H9 (cell line): Measurements from ENCODE around the gene FOXO6. TPM values are rescaled to one million over a fixed set of nuclear protein-coding genes. Genes with fewer than 3 reads are reported as not detected.

Source experiments
- DNase-seq: peaks from one replicate; pipeline ENCODE4 v3.0.0-alpha.2; 2017
- H2AFZ ChIP-seq: one replicate; pipeline ENCODE4 v1.6.1; 2013; ENCODE audit warnings: mild to moderate bottlenecking, low read length, control low read depth, moderate library complexity
- H2AK5ac ChIP-seq: 2 replicates; pipeline ENCODE4 v1.6.1; 2013; ENCODE audit warnings: low read length, control low read depth, mixed read lengths; ENCODE audit not compliant: insufficient read length
- H2BK120ac ChIP-seq: one replicate; pipeline ENCODE4 v1.6.1; 2013; ENCODE audit warnings: low read depth, mild to moderate bottlenecking, low read length, control low read depth, inconsistent platforms; ENCODE audit not compliant: poor library complexity, severe bottlenecking
- H2BK12ac ChIP-seq: 2 replicates; pipeline ENCODE4 v1.6.1; 2013; ENCODE audit warnings: low read length, control low read depth, mixed read lengths, low read depth; ENCODE audit not compliant: insufficient read length
- H2BK15ac ChIP-seq: 2 replicates; pipeline ENCODE4 v1.6.1; 2013; ENCODE audit warnings: low read depth, low read length, control low read depth
- H2BK20ac ChIP-seq: one replicate; pipeline ENCODE4 v1.6.1; 2013; ENCODE audit warnings: low read depth, mild to moderate bottlenecking, low read length, control low read depth, inconsistent platforms; ENCODE audit not compliant: poor library complexity, severe bottlenecking
- H2BK5ac ChIP-seq: 2 replicates; pipeline ENCODE4 v1.6.1; 2013; ENCODE audit warnings: low read length, control low read depth, mixed read lengths; ENCODE audit not compliant: insufficient read length
- H3K14ac ChIP-seq: 2 replicates; pipeline ENCODE4 v1.6.1; 2013; ENCODE audit warnings: low read length, control low read depth; ENCODE audit not compliant: insufficient read depth
- H3K18ac ChIP-seq: 2 replicates; pipeline ENCODE4 v1.6.1; 2013; ENCODE audit warnings: low read depth, mild to moderate bottlenecking, mixed read lengths, low read length, control low read depth; ENCODE audit not compliant: insufficient read length
- H3K23ac ChIP-seq: 2 replicates; pipeline ENCODE4 v1.6.1; 2013; ENCODE audit warnings: low read length, control low read depth, mixed read lengths, low read depth; ENCODE audit not compliant: insufficient read length
- H3K23me2 ChIP-seq: 2 replicates; pipeline ENCODE4 v1.6.1; 2013; ENCODE audit warnings: low read depth, mild to moderate bottlenecking, mixed read lengths, low read length, control low read depth; ENCODE audit not compliant: insufficient read length, poor library complexity, severe bottlenecking
- H3K27ac ChIP-seq: 2 replicates; pipeline ENCODE4 v1.5.1; 2013; ENCODE audit warnings: low read length, control low read depth, mixed read lengths, low read depth; ENCODE audit not compliant: insufficient read length
- H3K27me3 ChIP-seq: 2 replicates; pipeline ENCODE4 v1.6.1; 2013; ENCODE audit warnings: low read length, control low read depth, inconsistent platforms; ENCODE audit not compliant: insufficient read depth
- H3K4ac ChIP-seq: 2 replicates; pipeline ENCODE4 v1.6.1; 2013; ENCODE audit warnings: low read depth, mild to moderate bottlenecking, control low read depth, inconsistent platforms, low read length, moderate library complexity
- H3K4me1 ChIP-seq: 2 replicates; pipeline ENCODE4 v1.6.1; 2013; ENCODE audit warnings: low read length, control low read depth, inconsistent platforms; ENCODE audit not compliant: insufficient read depth
- H3K4me2 ChIP-seq: 2 replicates; pipeline ENCODE4 v1.6.1; 2013; ENCODE audit warnings: low read length, control low read depth, mixed read lengths; ENCODE audit not compliant: insufficient read length, insufficient read depth
- H3K56ac ChIP-seq: 2 replicates; pipeline ENCODE4 v1.6.1; 2013; ENCODE audit warnings: low read depth, mild to moderate bottlenecking, mixed read lengths, low read length, control low read depth; ENCODE audit not compliant: insufficient read length
- H3K79me1 ChIP-seq: 2 replicates; pipeline ENCODE4 v1.6.1; 2013; ENCODE audit warnings: low read depth, mild to moderate bottlenecking, moderate library complexity, low read length, control low read depth, inconsistent platforms; ENCODE audit not compliant: insufficient read depth, poor library complexity, severe bottlenecking
- H3K79me2 ChIP-seq: 2 replicates; pipeline ENCODE4 v1.6.1; 2013; ENCODE audit warnings: low read length, control low read depth, inconsistent platforms; ENCODE audit not compliant: insufficient read depth
- H3K9ac ChIP-seq: 2 replicates; pipeline ENCODE4 v1.6.1; 2013; ENCODE audit warnings: low read length, control low read depth, mixed read lengths; ENCODE audit not compliant: insufficient read length; ENCODE audit errors: extremely low read depth
- H3K9me3 ChIP-seq: one replicate; pipeline ENCODE4 v1.6.1; 2013; ENCODE audit warnings: low read depth, low read length, inconsistent platforms; ENCODE audit not compliant: control insufficient read depth
- H3T11ph ChIP-seq: one replicate; pipeline ENCODE4 v1.6.1; 2013; ENCODE audit warnings: mild to moderate bottlenecking, low read length, control low read depth, inconsistent platforms
- H4K20me1 ChIP-seq: one replicate; pipeline ENCODE4 v1.6.1; 2013; ENCODE audit not compliant: control insufficient read depth, insufficient read length, insufficient read depth
- H4K5ac ChIP-seq: 2 replicates; pipeline ENCODE4 v1.6.1; 2013; ENCODE audit warnings: low read depth, mild to moderate bottlenecking, mixed read lengths, low read length, control low read depth; ENCODE audit not compliant: insufficient read length
- H4K8ac ChIP-seq: replicated peaks from 2 replicates; pipeline ENCODE4 v1.6.1; 2013; ENCODE audit warnings: low read length, control low read depth, mixed read lengths, low read depth; ENCODE audit not compliant: insufficient read length
- H4K91ac ChIP-seq: 2 replicates; pipeline ENCODE4 v1.6.1; 2013; ENCODE audit warnings: low read depth, mild to moderate bottlenecking, moderate library complexity, mixed read lengths, low read length, control low read depth; ENCODE audit not compliant: insufficient read length
- H3K27ac Mint-ChIP-seq, 3 experiments: 2 replicates in 2 of 3; 3 replicates in 1 of 3; pipeline ENCODE4 v1.8.0; 2020 to 2021; ENCODE audit warnings: mixed read lengths in 3 of 3, mild to moderate bottlenecking in 1 of 3, moderate library complexity in 1 of 3
- H3K27me3 Mint-ChIP-seq: 2 replicates; pipeline ENCODE4 v1.8.0; 2021; ENCODE audit warnings: low read depth, mild to moderate bottlenecking, moderate library complexity, mixed read lengths
- H3K36me3 Mint-ChIP-seq, 3 experiments: 2 replicates in 2 of 3; 3 replicates in 1 of 3; pipeline ENCODE4 v1.8.0; 2020 to 2021; ENCODE audit warnings: low read depth in 3 of 3, mixed read lengths in 3 of 3; ENCODE audit not compliant: insufficient read depth in 1 of 3
- H3K4me1 Mint-ChIP-seq, 2 experiments: 2 replicates each; pipeline ENCODE4 v1.8.0; 2020; ENCODE audit warnings: mixed read lengths in 2 of 2
- H3K4me3 Mint-ChIP-seq, 2 experiments: 2 replicates in 1 of 2; 3 replicates in 1 of 2; pipeline ENCODE4 v1.8.0; 2020 to 2021; ENCODE audit warnings: mild to moderate bottlenecking in 2 of 2, mixed read lengths in 2 of 2, moderate library complexity in 1 of 2
- H3K9me3 Mint-ChIP-seq, 2 experiments: 2 replicates in 1 of 2; 3 replicates in 1 of 2; pipeline ENCODE4 v1.8.0; 2020; ENCODE audit warnings: mild to moderate bottlenecking in 2 of 2, mixed read lengths in 2 of 2, moderate library complexity in 1 of 2
- WGBS: extraction: QIAGEN DNeasy Blood & Tissue Kit; methylation state at CpG from one replicate; pipeline ENCODE4 v1.1.7; 2013; ENCODE audit warnings: missing lambda C conversion rate, low lambda C conversion rate, mixed read lengths; ENCODE audit not compliant: insufficient read length; ENCODE audit errors: extremely low coverage; 5-methylcytosine and 5-hydroxymethylcytosine counted together
- total RNA-seq: library from RNA; stranded (reverse); gene quantifications from 2 replicates; pipeline ENCODE4 v1.2.1, GENCODE V29; 2021
- TF ChIP-seq, protein P1 (sequence below): fragments of 200-600 bp; sonication (generic); conservative IDR thresholded peaks from 3 replicates; pipeline ENCODE4 v1.8.0; 2021; ENCODE audit warnings: antibody characterized with exemption, mild to moderate bottlenecking

FOXO6 gene
- total RNA-seq, 1 experiment from 2014 or later, result 0.83 TPM

DNA sequence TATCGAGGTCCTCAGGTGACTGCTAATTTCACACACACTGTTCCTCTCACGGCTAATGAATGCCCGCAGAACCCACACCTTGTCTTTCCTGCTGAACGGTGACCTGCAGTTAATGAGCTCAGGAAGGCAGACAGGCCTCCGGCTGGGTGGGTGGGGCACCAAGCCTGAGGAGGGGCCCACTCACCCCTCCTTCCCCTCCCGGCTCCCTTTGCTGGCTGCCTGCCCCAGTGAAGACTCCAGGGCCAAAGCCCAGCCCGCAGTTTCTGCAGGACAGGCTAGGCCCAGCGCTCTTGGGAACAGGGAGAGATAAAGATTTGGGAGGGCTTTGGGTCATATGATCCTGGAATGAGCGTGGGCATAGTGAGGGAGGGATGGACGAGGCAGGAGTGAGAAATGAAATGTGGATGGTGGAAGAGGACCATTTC, 26.4 kb downstream of the FOXO6 start:
- no peaks in the 10 kb centered on the region; a peak in 1 of 5 replicates for H3K9me3 Mint-ChIP-seq
- no peak overlapping the region for H2BK15ac ChIP-seq
- peaks cover 60% of the 10 kb centered on the region for H3K27me3 Mint-ChIP-seq
- H3K36me3 Mint-ChIP-seq, result no peaks in the 10 kb centered on the region; a peak in 1 of 7 replicates
- H2BK5ac ChIP-seq, result no peak overlapping the region
- no peak overlapping the region for H3K18ac ChIP-seq
- H4K20me1 ChIP-seq, result no peaks in the 10 kb centered on the region
- H3K23ac ChIP-seq, result no peak overlapping the region
- H3K56ac ChIP-seq, result no peak overlapping the region
- no peak overlapping the region for H2AK5ac ChIP-seq
- TF ChIP-seq, protein P1, sequence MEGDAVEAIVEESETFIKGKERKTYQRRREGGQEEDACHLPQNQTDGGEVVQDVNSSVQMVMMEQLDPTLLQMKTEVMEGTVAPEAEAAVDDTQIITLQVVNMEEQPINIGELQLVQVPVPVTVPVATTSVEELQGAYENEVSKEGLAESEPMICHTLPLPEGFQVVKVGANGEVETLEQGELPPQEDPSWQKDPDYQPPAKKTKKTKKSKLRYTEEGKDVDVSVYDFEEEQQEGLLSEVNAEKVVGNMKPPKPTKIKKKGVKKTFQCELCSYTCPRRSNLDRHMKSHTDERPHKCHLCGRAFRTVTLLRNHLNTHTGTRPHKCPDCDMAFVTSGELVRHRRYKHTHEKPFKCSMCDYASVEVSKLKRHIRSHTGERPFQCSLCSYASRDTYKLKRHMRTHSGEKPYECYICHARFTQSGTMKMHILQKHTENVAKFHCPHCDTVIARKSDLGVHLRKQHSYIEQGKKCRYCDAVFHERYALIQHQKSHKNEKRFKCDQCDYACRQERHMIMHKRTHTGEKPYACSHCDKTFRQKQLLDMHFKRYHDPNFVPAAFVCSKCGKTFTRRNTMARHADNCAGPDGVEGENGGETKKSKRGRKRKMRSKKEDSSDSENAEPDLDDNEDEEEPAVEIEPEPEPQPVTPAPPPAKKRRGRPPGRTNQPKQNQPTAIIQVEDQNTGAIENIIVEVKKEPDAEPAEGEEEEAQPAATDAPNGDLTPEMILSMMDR, result no peak
- no peak overlapping the region for H2BK12ac ChIP-seq
- no peak overlapping the region for H3K14ac ChIP-seq
- H4K8ac ChIP-seq, result no peak overlapping the region
- peaks cover 10% of the 10 kb centered on the region for H3K23me2 ChIP-seq
- no peak overlapping the region for H3T11ph ChIP-seq
- DNase-seq, result peak; percentile 90
- no peak overlapping the region for H3K9ac ChIP-seq
- no peak overlapping the region for H4K5ac ChIP-seq
- no peak overlapping the region for H3K4ac ChIP-seq
- no peaks in the 10 kb centered on the region for H3K79me2 ChIP-seq
- peaks cover 11% of the 10 kb centered on the region; the same call in 1 of the 2 replicates for H3K27me3 ChIP-seq
- H3K9me3 ChIP-seq, result no peaks in the 10 kb centered on the region
- no peak overlapping the region for H2AFZ ChIP-seq
- peaks cover 38 to 54% of the 10 kb centered on the region in 2 experiments for H3K4me1 Mint-ChIP-seq
- no peak overlapping the region for H3K4me2 ChIP-seq
- H3K27ac ChIP-seq, result no peak overlapping the region
- H3K4me3 Mint-ChIP-seq, result no peak overlapping the region
- H2BK120ac ChIP-seq, result no peak overlapping the region
- H3K4me1 ChIP-seq, result peaks cover 6% of the 10 kb centered on the region; the same call in 1 of the 2 replicates
- no peaks in the 10 kb centered on the region for H3K79me1 ChIP-seq
- no peak overlapping the region for H4K91ac ChIP-seq
- peak overlapping the region in 1 of 3 experiments; percentile 15; a peak in 3 of 7 replicates for H3K27ac Mint-ChIP-seq
- WGBS, result no CpG with 5 or more reads among the region's 10 CpGs
- H2BK20ac ChIP-seq, result no peak overlapping the region
